K562 treated with DMSO at 1 percent for 48 hours (cell line): ENCODE measurements around the gene RCN2. TPM values are rescaled to one million over a fixed set of nuclear protein-coding genes. Genes with fewer than 3 reads are reported as not detected.

ENCODE experiments used
- total RNA-seq: library from RNA; unstranded; fragments of 300-600 nt; gene quantifications from 2 replicates; pipeline ENCODE4 v1.2.3, GENCODE V29; 2022; ENCODE audit warnings: low replicate concordance; ENCODE audit errors: extremely low read depth

Gene RCN2
- total RNA-seq, result not detected in 2 replicates

DNA sequence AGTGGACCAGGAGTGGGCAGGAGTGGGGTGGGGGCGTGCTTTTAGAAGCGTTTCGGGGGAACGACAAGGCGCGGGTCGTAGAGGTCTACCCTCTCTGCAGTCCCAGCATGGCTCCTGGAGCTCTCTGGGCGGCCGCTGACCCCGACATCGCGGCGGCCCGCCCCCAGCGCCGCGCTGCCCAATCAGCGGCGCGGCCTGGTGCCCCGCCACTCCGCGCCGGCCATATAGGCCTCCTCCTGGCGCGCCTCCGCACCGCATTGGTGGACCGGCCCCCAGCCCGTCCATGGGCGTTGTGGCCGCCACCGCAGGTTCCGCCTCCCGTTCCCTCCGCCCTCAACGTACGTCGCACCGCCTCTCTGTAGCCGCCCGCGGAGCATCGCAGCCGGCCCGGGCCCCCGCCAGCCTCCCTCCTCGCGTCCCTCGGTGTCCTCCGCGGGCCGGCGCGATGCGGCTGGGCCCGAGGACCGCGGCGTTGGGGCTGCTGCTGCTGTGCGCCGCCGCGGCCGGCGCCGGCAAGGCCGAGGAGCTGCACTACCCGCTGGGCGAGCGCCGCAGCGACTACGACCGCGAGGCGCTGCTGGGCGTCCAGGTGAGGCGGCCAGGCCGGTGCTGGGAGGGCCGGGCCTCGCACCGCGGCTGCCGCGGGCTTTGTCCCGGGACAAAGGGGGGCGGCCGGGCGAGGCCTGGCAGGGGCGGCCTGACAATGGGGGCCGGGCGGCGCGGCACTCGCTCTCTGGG is at the start of gene RCN2:
Gene RCN2 (plus strand): TSS at position 353 of the 738 bp plus-strand sequence. CDS start 93 bp downstream, at position 446.

DNA sequence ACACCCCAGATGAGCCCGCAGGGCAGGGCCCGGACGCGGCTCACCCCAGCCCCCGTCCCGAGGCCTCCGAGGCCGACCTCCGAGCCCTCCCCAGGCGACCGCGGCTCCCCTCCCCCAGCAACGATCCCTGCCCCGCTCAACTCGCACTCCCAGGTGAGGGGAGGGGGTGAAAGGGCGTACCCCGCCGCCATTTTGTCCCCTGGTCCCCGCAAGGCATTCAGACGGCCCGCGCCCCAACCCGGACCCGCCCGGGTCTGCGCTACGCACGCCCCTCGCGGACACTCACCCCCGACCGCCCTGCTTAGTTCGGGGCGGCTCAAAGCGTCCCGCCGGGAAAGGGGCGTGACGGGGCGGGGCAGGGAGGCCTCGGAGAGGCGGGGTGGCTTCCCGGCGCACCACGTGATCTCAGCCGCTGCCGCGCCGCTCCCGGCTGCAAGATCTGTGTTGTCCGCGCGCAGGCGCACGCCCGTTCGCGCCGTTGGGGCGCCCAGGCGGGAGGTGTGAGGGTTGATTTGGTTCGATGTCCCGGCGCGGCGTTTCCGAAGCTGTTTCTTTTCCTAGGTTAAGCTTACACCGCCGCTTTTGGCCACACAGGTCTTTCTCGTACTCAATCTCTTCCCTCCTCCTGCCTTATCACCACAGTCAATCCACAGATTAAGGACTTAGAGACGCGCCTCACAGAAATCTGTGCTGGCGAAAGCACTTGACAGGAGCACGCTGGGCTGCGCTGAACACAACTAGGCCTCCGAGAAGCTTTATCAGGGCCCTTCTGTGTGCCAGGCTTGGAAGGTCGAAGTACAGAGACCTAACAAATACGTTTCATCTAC is 26.3 kb upstream of the RCN2 start, which contains the start of gene SCAPER:
Gene SCAPER (minus strand): TSS at position 328 of the 827 bp plus-strand sequence. CDS start 21,523 bp downstream, outside the sequence.

GRCh38 chr15:76994971-76995945 is 63.7 kb downstream of the RCN2 start, which contains the start of gene PSTPIP1:
TSS of gene PSTPIP1 (plus strand) at chr15:76995126. CDS start at chr15:76995574, 448 bp downstream.

Other genes starting within 250 kb of the RCN2 start
- not detected in 2 replicates for gene SCAPER, start 26.4 kb upstream of the RCN2 start, total RNA-seq
- gene PSTPIP1, start 63.4 kb downstream of the RCN2 start, total RNA-seq, result not detected in 2 replicates
- 767 TPM in 1 of 2 replicates, not detected in the other for gene TSPAN3, start 139.4 kb downstream of the RCN2 start, total RNA-seq